HG03565 (cell line): ENCODE measurements around the gene SCN5A.

ENCODE experiments used
- ATAC-seq: cut with Tn5 transposase; IDR thresholded peaks from one replicate; pipeline ENCODE4 v1.9.1; 2021; ENCODE audit warnings: mild to moderate bottlenecking, moderate library complexity; ENCODE audit not compliant: unreplicated experiment

SCN5A gene

DNA sequence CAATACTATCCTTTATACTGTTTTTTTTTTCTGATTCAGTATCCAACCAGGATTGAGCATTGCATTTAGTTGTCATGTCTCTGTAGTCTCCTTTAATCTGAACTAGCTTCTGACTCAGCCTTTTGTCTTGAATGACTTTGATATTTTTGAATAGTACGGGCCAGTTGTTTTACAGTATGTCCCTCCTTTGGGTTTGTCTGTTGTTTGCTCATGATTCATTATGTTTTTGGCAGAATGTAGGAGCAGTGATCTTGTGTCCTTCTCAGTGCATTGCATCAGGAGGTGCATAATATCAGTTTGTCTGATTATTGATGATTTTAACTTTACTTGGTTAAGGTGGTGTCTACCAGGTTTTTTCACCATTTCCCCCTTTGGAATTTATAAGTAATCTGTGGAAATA lies 132.8 kb downstream of the SCN5A start:
- ATAC-seq, result no peak

DNA sequence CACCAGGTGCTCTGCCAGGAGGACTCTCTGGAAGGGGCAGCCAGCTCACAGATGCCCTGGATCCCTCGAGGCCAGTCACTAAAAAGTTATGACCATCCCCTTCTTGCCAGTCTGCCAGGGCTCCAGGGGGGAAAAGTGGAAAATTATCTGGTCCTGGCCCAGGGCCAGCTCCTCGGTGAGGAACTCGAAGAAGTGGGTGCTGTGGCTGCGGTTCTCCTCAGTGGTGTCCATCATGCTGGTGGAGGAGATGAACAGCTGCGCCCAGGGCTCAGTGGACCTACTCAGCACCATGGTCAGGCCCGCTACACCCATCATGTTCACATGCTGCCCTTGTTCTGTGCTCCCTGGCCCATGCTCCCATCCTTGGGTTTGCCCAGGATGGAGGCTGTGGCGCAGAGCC lies 134.1 kb downstream of the SCN5A start:
- no peak for ATAC-seq

DNA sequence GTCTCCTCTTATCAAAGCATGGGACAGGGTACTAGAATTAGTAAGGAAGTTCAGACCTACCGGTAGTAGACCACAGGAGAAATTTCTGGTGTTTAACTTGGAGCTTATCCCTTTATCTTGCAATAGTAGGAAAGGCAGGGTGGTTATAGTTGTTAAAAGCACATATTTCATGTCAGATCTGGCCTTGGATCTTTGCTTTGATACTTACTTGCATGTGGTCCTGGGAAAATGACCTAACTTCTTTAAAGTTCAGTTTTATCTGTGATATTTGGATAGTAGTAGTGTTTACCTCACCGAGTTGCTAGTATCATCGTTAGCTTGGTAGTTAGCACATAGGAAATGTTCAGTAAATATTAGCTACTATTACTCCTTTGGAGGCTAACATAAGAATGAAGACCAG lies 137.9 kb downstream of the SCN5A start:
- ATAC-seq, result no peak

DNA sequence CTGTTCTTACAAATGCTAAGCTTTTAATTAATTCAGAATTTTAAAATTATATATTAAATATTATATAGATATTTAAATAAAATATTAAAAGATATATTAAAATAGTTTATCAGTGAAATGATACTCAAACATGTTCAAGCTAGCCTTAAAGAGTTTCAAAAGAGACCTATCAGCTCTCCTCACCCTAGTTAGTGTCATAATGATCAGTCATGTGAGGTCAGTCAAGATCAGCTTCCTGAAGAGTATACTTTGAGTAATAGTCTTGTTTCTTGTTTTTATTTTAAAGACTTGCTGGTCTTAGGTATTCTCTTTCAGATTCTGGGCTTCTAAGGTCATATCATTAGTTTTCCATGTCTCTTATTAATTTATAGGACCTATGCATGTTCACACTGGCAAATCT lies 138.9 kb downstream of the SCN5A start:
- no peak for ATAC-seq

DNA sequence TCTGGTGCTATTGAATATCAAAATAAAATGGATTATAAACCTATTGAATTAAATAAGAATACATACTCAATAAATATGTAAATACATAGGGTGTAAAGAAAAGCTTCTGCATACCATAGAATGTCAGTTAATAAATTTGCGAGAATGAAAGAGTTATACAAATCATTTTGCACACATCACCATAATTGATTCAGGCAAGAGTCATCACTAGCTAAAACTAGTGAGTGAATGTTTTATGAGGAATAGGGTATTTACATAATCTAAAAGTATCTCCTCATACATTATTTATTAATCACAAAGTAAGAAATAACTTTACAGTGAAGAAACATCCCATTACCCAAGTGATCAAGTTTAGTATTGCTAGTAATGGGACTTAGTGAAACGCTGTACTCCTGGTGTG lies 139.8 kb downstream of the SCN5A start:
- ATAC-seq, result no peak

DNA sequence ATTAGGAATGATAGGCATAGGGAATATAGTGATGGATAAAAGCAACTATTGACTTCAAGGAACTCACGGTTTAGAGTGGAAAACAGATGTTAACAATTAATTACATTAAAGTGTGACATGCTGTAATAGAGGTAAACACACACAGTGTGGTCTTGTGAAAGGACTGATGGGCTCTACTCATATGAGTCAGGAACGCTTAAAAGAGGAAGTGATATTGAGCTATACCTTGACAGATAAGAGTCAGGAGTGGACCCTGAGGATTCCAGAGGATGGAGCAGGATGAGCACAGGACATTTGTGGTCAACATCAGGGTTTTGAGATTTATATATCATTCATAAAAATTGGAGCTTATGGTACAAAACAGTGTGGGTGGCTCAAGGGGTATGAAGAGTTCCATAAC lies 142.4 kb downstream of the SCN5A start:
- peak; percentile 98 for ATAC-seq

DNA sequence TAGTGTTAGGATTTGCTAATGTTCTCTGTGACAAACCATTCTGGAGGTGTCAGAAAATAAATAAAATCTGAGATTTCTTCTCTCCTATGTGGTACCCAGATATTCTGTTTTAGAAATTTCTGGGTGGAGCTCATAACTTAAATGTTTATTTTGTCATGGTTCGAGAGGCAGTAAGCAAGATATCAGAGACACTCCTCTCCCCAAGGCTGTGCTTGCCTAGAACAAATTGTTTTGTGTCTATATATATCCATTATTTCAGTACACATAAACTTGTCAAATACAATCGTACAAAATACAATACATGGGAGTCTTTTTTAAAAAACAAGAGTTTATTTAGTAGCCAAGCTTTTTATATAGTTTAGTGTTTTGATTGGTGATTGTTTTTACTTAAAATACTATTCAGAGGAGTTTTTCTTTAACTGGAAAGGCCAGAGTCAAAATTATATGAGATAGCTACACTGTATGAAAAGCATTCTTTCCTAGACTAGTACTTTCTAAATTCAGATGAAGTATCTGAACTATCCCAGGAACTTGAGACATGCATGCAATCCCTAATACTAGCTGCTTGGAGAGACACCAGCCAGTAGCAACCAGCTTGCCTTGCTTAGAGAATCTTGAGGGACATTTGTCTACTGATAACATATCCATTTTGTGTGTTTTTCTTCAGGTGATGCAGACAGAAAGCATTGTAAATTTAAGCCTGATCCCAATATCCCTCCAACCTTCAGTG lies 148.6 kb downstream of the SCN5A start:
- no peak for ATAC-seq
